Natural killer cell treated with Interleukin-12 subunit alpha and Interleukin-12 subunit beta and Interleukin-15 and Interleukin-18, amount 100 ng/mL, for 72 hours (primary cell): ENCODE data around the gene IL1RN. TPM values are rescaled to one million over a fixed set of nuclear protein-coding genes. Genes with fewer than 3 reads are reported as not detected.

ENCODE experiments used
- ATAC-seq, 2 donors: fragments of 150-1000 bp; cut with Tn5 transposase in 1 of 2; sonication (Bioruptor Pico), chemical (Tn5 transposase) in 1 of 2; 2 replicates each; pipeline ENCODE4 v1.10.0; 2021
- DNase-seq: peaks from one replicate; pipeline ENCODE4 v3.0.0; 2022; ENCODE audit warnings: low spot score
- H3K27ac Mint-ChIP-seq, 2 donors: 1 replicate in 1 of 2; 2 replicates in 1 of 2; pipeline ENCODE4 v1.8.0; 2022; ENCODE audit warnings: mixed read lengths in 2 of 2, mild to moderate bottlenecking in 1 of 2, moderate library complexity in 1 of 2
- H3K27me3 Mint-ChIP-seq, 2 donors: 1 replicate in 1 of 2; 2 replicates in 1 of 2; pipeline ENCODE4 v1.8.0; 2022; ENCODE audit warnings: mixed read lengths in 2 of 2
- H3K36me3 Mint-ChIP-seq: one replicate; pipeline ENCODE4 v1.8.0; 2022; ENCODE audit warnings: mixed read lengths
- H3K4me1 Mint-ChIP-seq, 2 donors: 1 replicate in 1 of 2; 2 replicates in 1 of 2; pipeline ENCODE4 v1.8.0; 2022; ENCODE audit warnings: low read depth in 2 of 2, mixed read lengths in 2 of 2, mild to moderate bottlenecking in 1 of 2
- H3K4me3 Mint-ChIP-seq: one replicate; pipeline ENCODE4 v1.8.0; 2022; ENCODE audit warnings: mixed read lengths
- H3K9me3 Mint-ChIP-seq: 2 replicates; pipeline ENCODE4 v1.8.0; 2022; ENCODE audit warnings: mixed read lengths
- total RNA-seq, 2 donors: library from RNA; stranded (reverse); gene quantifications; one replicate each; pipeline ENCODE4 v1.2.3, GENCODE V29; 2022

Gene IL1RN
- total RNA-seq, 2 donors from 2014 or later, result 3.3 to 3.7 TPM

DNA sequence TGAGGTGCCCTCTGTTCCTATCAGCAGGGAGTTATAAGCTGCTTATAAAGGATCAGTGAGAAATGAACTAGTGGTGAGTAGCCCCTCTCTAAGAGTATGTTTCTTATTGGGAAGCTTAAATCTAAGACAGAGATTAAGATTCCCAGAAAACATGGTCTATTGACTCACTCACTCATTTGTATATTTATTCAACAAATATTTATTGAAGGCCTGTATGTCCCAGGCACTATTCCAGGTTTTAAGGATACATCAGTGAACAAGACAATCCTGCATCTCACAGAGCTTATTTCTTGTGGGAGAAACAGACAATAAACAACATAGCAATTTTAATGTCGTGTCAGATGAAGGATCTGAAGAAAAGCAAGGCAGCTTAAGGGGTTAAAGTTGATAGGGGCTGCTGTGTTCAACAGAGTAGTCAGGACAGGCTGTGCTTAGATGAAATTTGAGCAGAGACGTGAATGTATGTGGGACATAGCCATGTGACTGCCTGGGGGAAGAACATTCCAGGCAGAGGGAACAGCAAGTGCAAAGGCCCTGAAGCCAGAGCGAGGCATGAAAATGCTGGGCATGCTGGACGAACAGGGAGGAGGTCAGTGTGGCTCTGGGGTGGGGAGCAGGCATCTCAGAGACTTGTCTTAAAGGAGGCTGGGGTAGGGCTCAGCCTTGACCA lies 31.6 kb downstream of the IL1RN start:
- H3K27me3 Mint-ChIP-seq, result no peaks in the 10 kb centered on the region
- DNase-seq, result no peak

DNA sequence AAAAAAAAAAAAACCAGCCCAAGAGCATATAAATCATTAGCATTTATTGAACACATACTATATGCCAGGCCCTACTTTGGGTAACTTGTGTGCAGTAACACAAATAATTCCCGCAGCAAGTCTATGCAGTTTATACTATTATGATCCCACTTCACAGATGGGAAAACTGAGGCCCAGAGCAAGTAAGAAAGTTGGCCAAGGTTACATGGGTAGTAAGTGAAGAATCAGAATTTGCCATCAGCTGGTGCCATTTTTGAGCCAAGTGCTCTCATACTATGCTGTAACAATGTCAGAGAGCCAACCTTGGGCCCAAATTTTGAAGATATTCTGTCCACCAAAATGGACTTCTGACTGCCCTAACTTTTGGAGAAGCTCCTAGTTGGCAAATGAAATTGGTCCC lies 32.9 kb downstream of the IL1RN start:
- Mint-ChIP-seq H3K36me3 (no peaks in the 10 kb centered on the region), H3K4me3 (no peak overlapping the region), H3K27me3 (no peaks in the 10 kb centered on the region), H3K27ac (no peak overlapping the region), H3K4me1 (peaks cover 11 to 15% of the 10 kb centered on the region in 2 donors), H3K9me3 (no peaks in the 10 kb centered on the region)
- ATAC-seq (no peak), DNase-seq (no peak)

More for the DNA sequence above, 31.6 kb downstream of the IL1RN start:
- no peak overlapping the region for H3K4me3 Mint-ChIP-seq
- no peaks in the 10 kb centered on the region for H3K36me3 Mint-ChIP-seq
- peaks cover 11 to 12% of the 10 kb centered on the region in 2 donors for H3K4me1 Mint-ChIP-seq
- ATAC-seq, result no peak
- H3K9me3 Mint-ChIP-seq, result no peaks in the 10 kb centered on the region
- H3K27ac Mint-ChIP-seq, result peak overlapping the region; percentile 68 to 79

DNA sequence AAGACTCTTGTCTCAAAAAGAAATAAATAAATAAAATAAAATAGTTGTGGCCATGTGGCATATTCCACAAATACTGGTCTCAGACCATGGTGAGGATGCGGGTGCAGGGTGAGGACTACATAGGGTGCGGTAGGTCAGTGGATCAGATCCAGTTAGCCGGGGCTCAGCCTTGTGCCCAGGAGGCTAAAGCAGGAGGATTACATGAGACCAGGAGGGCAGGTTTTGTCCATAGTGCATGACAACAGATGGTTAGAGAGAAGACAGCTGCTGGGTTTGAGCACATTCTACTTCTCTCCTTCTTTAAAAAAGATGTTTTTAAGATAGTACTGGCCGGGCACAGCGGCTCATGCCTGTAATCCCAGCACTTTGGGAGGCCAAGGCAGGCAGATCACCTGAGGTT lies 33.6 kb downstream of the IL1RN start:
- H3K4me1 Mint-ChIP-seq, result peaks cover 11 to 15% of the 10 kb centered on the region in 2 donors
- no peaks in the 10 kb centered on the region for H3K36me3 Mint-ChIP-seq
- H3K9me3 Mint-ChIP-seq, result no peaks in the 10 kb centered on the region
- no peak overlapping the region for H3K4me3 Mint-ChIP-seq
- DNase-seq (no peak), ATAC-seq (no peak)
- no peaks in the 10 kb centered on the region for H3K27me3 Mint-ChIP-seq
- no peak overlapping the region for H3K27ac Mint-ChIP-seq

DNA sequence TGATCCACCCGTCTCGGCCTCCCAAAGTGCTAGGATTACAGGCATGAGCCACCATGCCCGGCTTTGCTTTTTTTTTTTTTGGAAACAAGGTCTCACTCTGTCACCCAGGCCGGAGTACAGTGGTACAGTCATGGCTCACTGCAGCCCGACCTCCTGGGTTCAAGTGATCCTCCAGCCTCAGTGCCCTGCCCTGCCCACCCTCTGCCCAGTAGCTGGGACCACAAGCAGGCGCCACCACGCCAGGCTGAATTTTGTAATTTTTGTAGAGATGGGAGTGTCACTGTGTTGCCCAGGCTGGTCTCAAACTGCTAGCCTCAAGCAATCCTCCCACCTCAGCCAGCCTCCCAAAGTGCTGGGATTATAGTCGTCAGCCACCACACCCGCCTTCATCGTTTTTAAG lies 34.8 kb downstream of the IL1RN start:
- Mint-ChIP-seq H3K9me3 (no peaks in the 10 kb centered on the region), H3K4me1 (peaks cover 11 to 15% of the 10 kb centered on the region in 2 donors), H3K27me3 (peaks cover 0 to 3% of the 10 kb centered on the region in 2 donors), H3K36me3 (no peaks in the 10 kb centered on the region), H3K4me3 (no peak overlapping the region), H3K27ac (no peak overlapping the region)
- ATAC-seq (no peak), DNase-seq (no peak)

DNA sequence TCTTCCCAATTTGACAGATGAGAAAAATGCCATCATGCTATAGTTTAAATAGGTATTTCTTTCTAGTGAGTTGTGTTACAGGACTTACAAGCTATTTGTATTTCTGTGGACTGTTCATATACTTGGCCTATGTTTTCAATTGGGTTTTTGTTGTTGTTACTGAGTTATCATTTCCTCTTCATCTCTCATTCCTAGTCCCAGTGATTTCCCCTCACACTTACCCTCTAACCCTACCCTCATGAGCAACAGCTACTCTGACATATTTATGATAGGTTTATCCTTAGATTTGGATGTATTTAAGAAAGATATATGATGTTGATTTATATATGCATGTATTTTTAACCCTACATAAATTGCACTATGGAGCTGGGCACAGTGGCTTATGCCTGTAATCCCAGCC lies 35.5 kb downstream of the IL1RN start:
- Mint-ChIP-seq H3K4me1 (peaks cover 9 to 14% of the 10 kb centered on the region in 2 donors), H3K9me3 (no peaks in the 10 kb centered on the region), H3K36me3 (no peaks in the 10 kb centered on the region), H3K4me3 (no peak overlapping the region), H3K27me3 (peaks cover 0 to 3% of the 10 kb centered on the region in 2 donors), H3K27ac (no peak overlapping the region)
- ATAC-seq, result no peak
- no peak for DNase-seq

DNA sequence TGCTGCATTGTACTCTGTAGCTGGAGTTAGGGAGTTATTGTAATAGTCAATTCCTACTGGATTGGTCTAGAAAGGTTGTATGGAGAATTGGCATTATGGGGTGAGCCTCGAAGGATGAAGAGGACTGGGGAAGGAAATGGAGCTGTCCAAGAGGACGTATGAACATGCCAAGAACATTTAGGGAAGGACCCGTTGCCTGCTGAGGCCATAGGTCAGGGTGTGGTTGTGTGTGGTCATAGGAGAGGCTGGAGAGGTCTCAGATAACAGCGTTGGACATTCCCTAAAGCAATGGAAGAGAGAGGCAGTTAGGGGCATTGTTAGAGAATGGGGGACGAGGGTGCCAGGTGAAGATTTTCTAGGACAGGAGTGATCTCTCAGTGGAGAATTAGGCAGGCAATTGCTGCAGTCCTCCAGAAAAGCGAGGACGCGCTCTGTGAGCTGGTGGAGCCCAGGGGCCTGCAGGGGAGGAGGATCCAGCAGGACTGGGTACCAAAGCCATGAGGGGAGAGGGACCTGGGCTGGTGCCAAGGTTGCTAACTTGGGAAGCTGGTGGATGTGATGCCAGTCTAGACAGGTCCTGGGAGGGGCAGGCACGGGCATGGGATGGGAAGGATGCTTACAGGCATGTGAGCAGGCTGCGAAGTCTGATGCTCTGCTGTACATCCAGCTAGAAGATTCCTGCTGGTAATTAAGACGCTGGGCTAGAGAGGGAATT lies 37.0 kb downstream of the IL1RN start:
- no peak overlapping the region for H3K27ac Mint-ChIP-seq
- no peak overlapping the region for H3K4me3 Mint-ChIP-seq
- peaks cover 0 to 3% of the 10 kb centered on the region in 2 donors for H3K27me3 Mint-ChIP-seq
- no peak for DNase-seq
- peaks cover 13 to 19% of the 10 kb centered on the region in 2 donors for H3K4me1 Mint-ChIP-seq
- no peaks in the 10 kb centered on the region for H3K36me3 Mint-ChIP-seq
- peaks cover 4% of the 10 kb centered on the region for H3K9me3 Mint-ChIP-seq
- no peak for ATAC-seq

DNA sequence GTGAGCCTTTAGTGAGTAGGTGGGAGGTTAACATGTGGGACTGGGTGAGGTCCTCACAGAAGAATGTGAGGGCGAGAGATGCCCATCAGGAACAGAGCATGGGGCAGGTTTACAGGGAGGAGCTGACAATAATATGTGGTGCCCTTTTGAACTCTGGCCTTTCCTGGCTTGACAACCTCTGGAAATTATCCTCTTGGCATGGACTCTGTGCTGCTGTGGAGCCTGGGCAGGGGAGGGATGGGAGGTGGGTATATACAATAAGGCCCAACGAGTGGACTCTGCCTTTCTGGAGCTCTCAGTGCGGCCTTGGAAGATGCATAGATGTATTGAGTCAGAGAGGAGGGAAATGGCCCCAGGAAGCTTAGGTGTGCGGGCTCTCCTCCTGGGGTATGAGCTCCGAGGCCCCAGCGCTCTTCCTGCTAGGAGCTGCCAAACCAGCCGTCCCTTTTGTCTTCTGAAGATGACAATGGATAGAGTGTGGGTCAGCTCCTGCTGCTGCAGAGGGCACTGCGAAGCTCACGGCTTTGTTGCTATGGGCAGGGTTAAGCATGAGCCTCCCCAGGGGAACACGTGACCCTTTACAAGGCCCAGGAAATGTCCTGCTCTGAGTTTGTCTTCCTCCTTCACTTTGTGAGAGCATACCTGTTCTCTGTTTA lies 37.7 kb downstream of the IL1RN start:
- Mint-ChIP-seq H3K27me3 (peaks cover 0 to 3% of the 10 kb centered on the region in 2 donors), H3K9me3 (peaks cover 7% of the 10 kb centered on the region), H3K27ac (no peak overlapping the region), H3K4me1 (peaks cover 20 to 25% of the 10 kb centered on the region in 2 donors), H3K36me3 (no peaks in the 10 kb centered on the region), H3K4me3 (no peak overlapping the region)
- DNase-seq, result no peak
- ATAC-seq, result no peak

DNA sequence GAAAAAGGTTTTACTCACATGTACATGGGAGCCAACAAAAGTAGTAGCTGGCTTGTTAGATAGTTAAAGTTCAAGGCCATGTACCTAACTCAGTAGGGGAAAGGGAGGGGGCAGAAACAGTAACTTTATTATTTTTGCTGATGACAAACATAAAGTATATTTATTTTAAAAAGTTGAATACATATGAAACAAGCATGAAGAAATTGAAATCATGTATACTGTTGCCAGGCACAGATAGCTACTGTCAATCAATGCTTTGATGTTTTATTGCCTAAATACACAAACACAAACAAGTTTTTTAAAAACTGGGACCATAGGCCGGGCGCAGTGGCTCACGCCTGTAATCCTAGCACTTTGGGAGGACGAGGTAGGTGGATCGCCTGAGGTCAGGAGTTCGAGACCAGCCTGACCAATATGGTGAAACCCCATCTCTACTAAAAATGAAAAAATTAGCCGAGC lies 38.8 kb downstream of the IL1RN start:
- DNase-seq, result no peak
- H3K4me3 Mint-ChIP-seq, result no peak overlapping the region
- no peak for ATAC-seq
- H3K27ac Mint-ChIP-seq, result no peak overlapping the region
- H3K9me3 Mint-ChIP-seq, result peaks cover 10% of the 10 kb centered on the region
- peaks cover 3% of the 10 kb centered on the region for H3K36me3 Mint-ChIP-seq
- H3K27me3 Mint-ChIP-seq, result peaks cover 0 to 3% of the 10 kb centered on the region in 2 donors
- H3K4me1 Mint-ChIP-seq, result peaks cover 25 to 28% of the 10 kb centered on the region in 2 donors

DNA sequence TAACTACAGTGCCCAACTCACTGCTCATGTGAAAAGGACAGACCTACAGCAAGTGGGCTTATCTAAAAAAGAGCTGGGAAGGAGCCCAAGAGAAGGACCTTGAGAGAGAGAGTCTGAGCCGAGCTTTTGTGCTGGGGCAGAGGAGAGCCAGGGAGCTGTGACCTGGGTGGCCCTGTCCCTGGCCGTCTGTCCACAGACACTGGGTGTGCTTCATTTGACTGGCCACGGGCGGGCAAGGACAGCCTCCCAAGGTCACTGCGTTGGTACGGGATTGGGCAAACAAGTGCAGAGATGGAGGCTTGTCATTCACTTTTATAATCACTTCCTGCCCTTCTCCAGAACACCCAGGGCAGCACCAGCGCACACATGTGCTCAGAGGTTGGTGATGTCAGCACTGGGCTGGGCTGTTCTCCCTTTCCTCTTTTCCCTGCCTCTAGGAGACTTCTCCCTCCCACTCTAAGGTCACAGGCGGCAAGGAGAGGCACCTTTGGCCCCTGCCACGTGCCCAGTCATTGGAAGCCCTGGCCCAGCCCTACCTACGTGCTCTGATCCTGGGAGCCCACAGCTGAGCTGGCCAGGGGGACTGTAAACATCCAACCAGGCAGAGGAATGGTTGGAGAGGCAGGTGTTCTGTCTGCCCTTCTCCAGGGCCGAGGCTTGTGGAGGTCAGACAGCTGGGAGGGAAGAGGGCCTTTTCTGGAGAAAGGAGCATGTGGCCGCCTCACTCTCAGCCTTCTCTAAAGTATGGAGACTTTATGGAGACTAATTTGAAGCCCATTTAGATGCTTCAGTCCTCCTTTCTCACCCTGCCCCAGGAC lies 39.9 kb downstream of the IL1RN start:
- ATAC-seq (no peak), DNase-seq (no peak)
- Mint-ChIP-seq H3K27me3 (peaks cover 0 to 3% of the 10 kb centered on the region in 2 donors), H3K4me1 (peaks cover 35 to 37% of the 10 kb centered on the region in 2 donors), H3K36me3 (peaks cover 6% of the 10 kb centered on the region), H3K4me3 (no peak overlapping the region), H3K27ac (peak overlapping the region; percentile 6 to 86), H3K9me3 (peaks cover 11% of the 10 kb centered on the region)

DNA sequence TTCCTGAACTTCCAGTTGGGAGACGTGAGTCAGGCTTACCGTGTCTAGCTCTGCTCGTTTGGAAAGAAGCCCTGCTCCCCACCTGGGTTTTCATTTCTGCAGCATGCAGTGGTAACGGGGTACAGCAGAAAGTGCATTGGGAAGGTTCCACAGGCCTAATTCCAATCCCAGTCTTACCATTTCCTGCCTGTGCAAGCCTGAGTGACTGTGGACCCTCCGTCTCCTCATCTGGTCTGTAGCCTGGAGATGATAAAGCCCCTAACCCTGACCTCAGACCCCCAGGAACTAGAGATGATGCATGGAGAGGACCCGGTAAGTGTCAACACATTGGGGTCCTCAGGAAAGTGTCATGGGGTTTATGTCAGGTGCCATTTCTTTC lies 40.6 kb downstream of the IL1RN start:
- Mint-ChIP-seq H3K9me3 (peaks cover 11% of the 10 kb centered on the region), H3K27ac (no peak overlapping the region), H3K27me3 (peaks cover 0 to 3% of the 10 kb centered on the region in 2 donors), H3K4me3 (no peak overlapping the region), H3K4me1 (peaks cover 41 to 43% of the 10 kb centered on the region in 2 donors), H3K36me3 (peaks cover 6% of the 10 kb centered on the region)
- DNase-seq, result no peak
- ATAC-seq, result no peak

DNA sequence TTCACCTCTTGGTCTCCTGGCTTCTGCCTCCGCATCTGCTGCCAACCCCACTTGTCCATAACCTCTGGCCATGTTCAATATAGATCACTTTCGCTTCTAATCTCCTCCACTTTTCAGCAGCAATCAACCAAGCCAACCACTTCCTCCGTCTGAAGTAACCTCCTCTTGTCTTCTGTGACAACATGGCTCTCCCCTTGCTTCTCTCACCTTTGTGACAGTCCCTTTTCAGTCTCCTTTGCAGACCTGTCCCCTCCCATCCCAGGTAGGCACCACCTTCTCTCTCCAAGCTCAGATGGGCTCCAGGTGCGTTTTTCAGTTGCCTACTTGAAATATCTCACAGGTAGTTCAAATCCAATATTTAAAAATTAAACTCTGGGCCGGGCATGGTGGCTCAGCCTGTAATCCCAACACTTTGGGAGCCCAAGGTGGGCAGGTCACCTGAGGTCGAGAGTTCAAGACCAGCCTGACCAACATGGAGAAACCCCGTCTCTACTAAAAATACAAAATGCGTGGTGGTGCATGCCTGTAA lies 41.7 kb downstream of the IL1RN start:
- Mint-ChIP-seq H3K9me3 (peaks cover 11% of the 10 kb centered on the region), H3K36me3 (peaks cover 6% of the 10 kb centered on the region), H3K27ac (peak overlapping the region; percentile 61 to 78), H3K27me3 (peaks cover 0 to 3% of the 10 kb centered on the region in 2 donors), H3K4me1 (peaks cover 51 to 52% of the 10 kb centered on the region in 2 donors), H3K4me3 (peak overlapping the region; percentile 62)
- peak; percentile 50 for ATAC-seq
- peak; percentile 66 for DNase-seq

DNA sequence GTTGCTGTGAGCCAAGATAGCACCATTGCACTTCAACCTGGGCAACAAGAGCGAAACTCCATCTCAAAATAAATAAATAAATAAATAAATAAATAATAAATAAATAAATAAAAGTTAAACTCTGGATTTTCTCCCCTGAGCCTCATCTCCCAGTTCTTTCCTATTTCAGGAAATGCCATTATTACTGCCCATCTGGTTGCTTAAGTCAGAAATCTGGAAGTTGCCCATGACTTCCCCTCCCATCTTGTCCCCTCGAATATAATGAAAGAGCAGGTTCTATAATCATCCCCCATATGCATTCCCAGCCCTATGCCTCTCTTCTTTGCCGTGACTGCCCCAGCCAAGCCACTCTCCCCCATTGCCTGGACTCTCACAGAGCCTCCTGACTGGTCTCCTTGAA lies 42.2 kb downstream of the IL1RN start:
- no peak for DNase-seq
- Mint-ChIP-seq H3K4me3 (peak overlapping the region; percentile 15), H3K9me3 (peaks cover 11% of the 10 kb centered on the region), H3K36me3 (peaks cover 6% of the 10 kb centered on the region), H3K27ac (peak overlapping the region; percentile 61 to 65), H3K4me1 (peaks cover 49 to 51% of the 10 kb centered on the region in 2 donors), H3K27me3 (peaks cover 0 to 3% of the 10 kb centered on the region in 2 donors)
- no peak for ATAC-seq
